Measurements from ENCODE around the gene SLC25A2.

- TF ChIP-seq POLR2A (IDR thresholded peaks at IDR 0.05; ENCODE audit: low read depth, low read length) (no peak), TAF1 (IDR thresholded peaks at IDR 0.05; ENCODE audit: borderline replicate concordance, low read depth, low read length) (no peak), POLR2AphosphoS5 (IDR thresholded peaks at IDR 0.05; ENCODE audit: low read depth, low read length) (no peak)
These were observed 15.8 kb upstream of the SLC25A2 start for GRCh38 chr5:141319699-141320098.

Data from GM12892 (cell line).